Endothelial cell of umbilical vein (primary cell): ENCODE results near the gene GAD2. TPM values are rescaled to one million over a fixed set of nuclear protein-coding genes. Genes with fewer than 3 reads are reported as not detected.

Experiments
- BruUV-seq: library from RNA; stranded (reverse); fragments of 400-500 nt; replicated peaks from 2 replicates; lab custom pipeline; 2021; lab: Mats Ljungman, UMichigan
- CTCF ChIA-PET: fragments of 300-600, 350-600 bp; sonication (Branson Sonifier 250); formaldehyde crosslinking; loops from one replicate; lab custom pipeline; 2021; ENCODE audit warnings: antibody characterized with exemption, inconsistent platforms; lab: Charles Lee
- POLR2A ChIA-PET: fragments of 300-600, 350-600 bp; sonication (Branson Sonifier 250); formaldehyde crosslinking; loops from one replicate; lab custom pipeline; 2021; ENCODE audit warnings: antibody characterized with exemption, inconsistent platforms; lab: Charles Lee
- DNase-seq: peaks from one replicate; pipeline ENCODE4 v3.0.0-alpha.2; 2011; ENCODE audit warnings: low read depth, low spot score
- FAIRE-seq: peaks from 2 replicates; lab custom pipeline; 2011; peaks lifted over from hg19 to GRCh38; lab: Jason Lieb, UNC
- H2AFZ ChIP-seq: 2 replicates; pipeline ENCODE4 v1.6.0; 2012; ENCODE audit warnings: low read depth, low read length, control low read depth, inconsistent platforms
- H3K27ac ChIP-seq: 2 replicates; pipeline ENCODE4 v1.5.1; 2011; ENCODE audit warnings: low read depth, mild to moderate bottlenecking, control low read depth, low read length, moderate library complexity; ENCODE audit not compliant: insufficient read depth
- H3K27me3 ChIP-seq, 2 experiments: 2 replicates each; pipeline versions ENCODE4 v1.6.0 to v1.6.1; 2011; ENCODE audit warnings: low read length in 2 of 2, mixed read lengths in 1 of 2; ENCODE audit not compliant: control insufficient read depth in 2 of 2, insufficient read depth in 2 of 2
- H3K36me3 ChIP-seq, 2 experiments: 2 replicates in 1 of 2; 3 replicates in 1 of 2; pipeline ENCODE4 v1.5.1; 2011; ENCODE audit warnings: low read length in 2 of 2, mild to moderate bottlenecking in 1 of 2, moderate library complexity in 1 of 2; ENCODE audit not compliant: control insufficient read depth in 2 of 2, insufficient read depth in 2 of 2; ENCODE audit errors: extremely low read depth in 1 of 2
- H3K4me1 ChIP-seq: 3 replicates; pipeline ENCODE4 v1.5.1; 2011; ENCODE audit warnings: mild to moderate bottlenecking, low read length; ENCODE audit not compliant: control insufficient read depth, insufficient read depth; ENCODE audit errors: extremely low read depth
- H3K4me2 ChIP-seq: 2 replicates; pipeline ENCODE4 v1.6.1; 2011; ENCODE audit warnings: low read length, control low read depth, mixed read lengths; ENCODE audit not compliant: insufficient read depth
- H3K4me3 ChIP-seq, 3 experiments: fragments of 200-600 bp in 1 of 3; sonication (generic), shearing (Covaris generic) in 1 of 3; replicated peaks in 1 of 3; 2 replicates each; pipeline ENCODE4 v1.5.1; 2011 to 2016; ENCODE audit warnings: control low read depth in 3 of 3, low read length in 3 of 3, mild to moderate bottlenecking in 2 of 3, inconsistent platforms in 1 of 3, low read depth in 1 of 3, moderate library complexity in 1 of 3; ENCODE audit not compliant: insufficient read depth in 1 of 3
- H3K79me2 ChIP-seq: 2 replicates; pipeline ENCODE4 v1.6.0; 2012; ENCODE audit warnings: low read length, inconsistent platforms; ENCODE audit not compliant: control insufficient read depth, insufficient read depth
- H3K9ac ChIP-seq: replicated peaks from 2 replicates; pipeline ENCODE3; 2011; ENCODE audit warnings: low read length, control low read depth; ENCODE audit not compliant: insufficient read depth; ENCODE audit errors: extremely low read depth
- H3K9me1 ChIP-seq: replicated peaks from 3 replicates; pipeline ENCODE4 v1.6.0; 2011; ENCODE audit warnings: mild to moderate bottlenecking, low read length; ENCODE audit not compliant: control insufficient read depth, insufficient read depth; ENCODE audit errors: extremely low read depth
- H3K9me3 ChIP-seq: replicated peaks from 2 replicates; pipeline ENCODE4 v1.5.1; 2012; ENCODE audit warnings: low read length, inconsistent platforms; ENCODE audit not compliant: control insufficient read depth, insufficient read depth
- H4K20me1 ChIP-seq: replicated peaks from 2 replicates; pipeline ENCODE3; 2011; ENCODE audit warnings: mild to moderate bottlenecking, low read length; ENCODE audit not compliant: control insufficient read depth, insufficient read depth; ENCODE audit errors: extremely low read depth
- CTCF ChIP-seq, 2 donors: IDR thresholded peaks; 1 replicate in 1 of 2; 2 replicates in 1 of 2; pipeline ENCODE4 v1.5.1; 2011; ENCODE audit warnings: low read length in 2 of 2, mild to moderate bottlenecking in 2 of 2, moderate library complexity in 2 of 2, control low read depth in 1 of 2, inconsistent platforms in 1 of 2, low read depth in 1 of 2; ENCODE audit not compliant: insufficient read depth in 1 of 2; ENCODE audit errors: extremely low read depth in 1 of 2
- FOS ChIP-seq: IDR thresholded peaks from 2 replicates; pipeline ENCODE4 v1.6.1; 2011; ENCODE audit warnings: mild to moderate bottlenecking, low read length, moderate library complexity, borderline replicate concordance; ENCODE audit not compliant: insufficient read depth
- GATA2 ChIP-seq: IDR thresholded peaks from 2 replicates; pipeline ENCODE4 v1.7.0; 2011; ENCODE audit warnings: low read depth, mild to moderate bottlenecking, moderate library complexity, mixed read lengths, low read length; ENCODE audit not compliant: insufficient read length, insufficient read depth
- JUN ChIP-seq: IDR thresholded peaks from 2 replicates; pipeline ENCODE4 v1.6.1; 2011; ENCODE audit warnings: borderline replicate concordance, low read depth; ENCODE audit not compliant: insufficient read length, insufficient read depth
- MAX ChIP-seq: IDR thresholded peaks from 2 replicates; pipeline ENCODE4 v1.6.1; 2011; ENCODE audit not compliant: insufficient read depth, insufficient read length
- MYC ChIP-seq: IDR thresholded peaks from one replicate; pipeline ENCODE4 v1.6.1; 2011; ENCODE audit warnings: mild to moderate bottlenecking, low read depth, low read length
- POLR2A ChIP-seq: IDR thresholded peaks from 2 replicates; pipeline ENCODE4 v1.6.1; 2012; ENCODE audit warnings: low read depth, mild to moderate bottlenecking, control low read depth, low read length
- dilution Hi-C: fragments of 300-500 bp; cut with MboI; formaldehyde crosslinking; loops from one replicate; pipeline ENCODE4 v1.15.0; 2019; ENCODE audit warnings: low sequenced_read_pairs; ENCODE audit not compliant: extremely low pct_ligation_motif_present
- intact Hi-C: fragments of 100-400 bp; cut with micrococcal nuclease; formaldehyde crosslinking; loops from one replicate; pipeline ENCODE4 v1.10.0; 2022
- polyA plus RNA-seq, 4 experiments: library from polyadenylated mRNA; depleted of rRNA in 3 of 4; stranded (reverse) in 3 of 4; unstranded in 1 of 4; fragments of >200 nt; gene quantifications; 2 replicates each; pipeline versions ENCODE4 v1.2.1 to v1.2.3, GENCODE V29; 2011 to 2012; ENCODE audit warnings: missing spikeins in 1 of 4
- total RNA-seq: library from RNA; stranded (reverse); gene quantifications from 2 replicates; pipeline ENCODE4 v1.2.3, GENCODE V29; 2021

Gene GAD2
- total and polyA plus RNA-seq, 2 donors (not counting 3 experiments of a cell fraction or from before 2014, with no cell fraction given) = not detected

- Histone ChIP-seq H3K9ac (no peak overlapping the region), H3K79me2 (no peaks in the 10 kb centered on the region), H3K36me3 (no peaks in the 10 kb centered on the region), H3K4me2 (no peak overlapping the region), H3K9me3 (peaks cover 2% of the 10 kb centered on the region), H3K27ac (no peak overlapping the region), H3K4me3 (no peak overlapping the region), H4K20me1 (no peaks in the 10 kb centered on the region), H2AFZ (no peak overlapping the region), H3K9me1 (no peaks in the 10 kb centered on the region), H3K27me3 (no peaks in the 10 kb centered on the region), H3K4me1 (no peaks in the 10 kb centered on the region)
- intact Hi-C loops (no loop called here), dilution Hi-C loops (no loop called here)
- no TSS peak for BruUV-seq
- ChIA-PET CTCF (no interaction called here), POLR2A (no interaction called here)
- FAIRE-seq = no peak
- TF ChIP-seq FOS (no peak), MYC (no peak), JUN (no peak), GATA2 (no peak), POLR2A (no peak), MAX (no peak), CTCF (IDR thresholded peaks at IDR 0.05; ENCODE audit: extremely low read depth in 1 of 2, insufficient read depth in 1 of 2, low read depth in 1 of 2, low read length in 2 of 2) (no peak)
- DNase-seq = no peak
These were observed 120.4 kb downstream of the GAD2 start for GRCh38 chr10:26336979-26337378.
